ENCODE results near the gene SLC12A7.

Gene SLC12A7

DNA sequence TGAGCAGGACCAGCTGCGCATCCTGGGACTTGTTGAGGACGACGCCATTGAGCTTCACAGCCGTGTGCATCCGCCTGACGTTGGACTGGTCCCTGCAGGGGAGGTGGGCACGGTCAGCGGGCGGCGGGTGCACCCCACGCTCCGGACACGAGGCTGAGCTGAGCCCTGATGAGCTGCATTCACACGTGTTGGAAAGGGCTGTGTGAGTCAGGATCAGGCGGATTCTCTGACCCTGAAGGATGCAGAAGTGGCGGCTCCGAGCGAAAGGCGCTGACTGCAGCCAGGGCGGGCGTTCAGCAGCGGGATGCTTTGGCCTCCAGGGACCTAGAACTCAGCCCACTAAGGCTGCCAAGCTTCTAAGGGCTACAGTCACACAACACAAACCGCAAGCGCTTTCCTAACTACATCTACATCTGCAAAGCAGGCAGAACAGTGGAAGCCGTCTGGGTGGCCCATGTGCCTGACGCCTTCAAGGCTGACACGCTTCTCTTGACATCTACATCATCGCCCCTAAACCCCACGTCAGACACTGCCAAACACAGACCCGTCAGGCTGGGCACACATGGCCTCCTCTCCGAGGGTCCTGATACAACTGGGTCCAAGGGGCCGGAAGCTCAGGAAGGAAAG, 58.4 kb downstream of the SLC12A7 start:
- no peak for DNase-seq (ENCODE audit: low read depth, low spot score)
- TF ChIP-seq, protein P1, sequence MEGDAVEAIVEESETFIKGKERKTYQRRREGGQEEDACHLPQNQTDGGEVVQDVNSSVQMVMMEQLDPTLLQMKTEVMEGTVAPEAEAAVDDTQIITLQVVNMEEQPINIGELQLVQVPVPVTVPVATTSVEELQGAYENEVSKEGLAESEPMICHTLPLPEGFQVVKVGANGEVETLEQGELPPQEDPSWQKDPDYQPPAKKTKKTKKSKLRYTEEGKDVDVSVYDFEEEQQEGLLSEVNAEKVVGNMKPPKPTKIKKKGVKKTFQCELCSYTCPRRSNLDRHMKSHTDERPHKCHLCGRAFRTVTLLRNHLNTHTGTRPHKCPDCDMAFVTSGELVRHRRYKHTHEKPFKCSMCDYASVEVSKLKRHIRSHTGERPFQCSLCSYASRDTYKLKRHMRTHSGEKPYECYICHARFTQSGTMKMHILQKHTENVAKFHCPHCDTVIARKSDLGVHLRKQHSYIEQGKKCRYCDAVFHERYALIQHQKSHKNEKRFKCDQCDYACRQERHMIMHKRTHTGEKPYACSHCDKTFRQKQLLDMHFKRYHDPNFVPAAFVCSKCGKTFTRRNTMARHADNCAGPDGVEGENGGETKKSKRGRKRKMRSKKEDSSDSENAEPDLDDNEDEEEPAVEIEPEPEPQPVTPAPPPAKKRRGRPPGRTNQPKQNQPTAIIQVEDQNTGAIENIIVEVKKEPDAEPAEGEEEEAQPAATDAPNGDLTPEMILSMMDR (IDR thresholded peaks at IDR 0.05; ENCODE audit: insufficient read depth, low read length, missing control alignments), result no peak
- H3K4me3 ChIP-seq (ENCODE audit: low read depth, low read length), result no peak overlapping the region
- POLR2A ChIA-PET, result no interaction called here
- CTCF ChIA-PET, result no interaction called here

DNA sequence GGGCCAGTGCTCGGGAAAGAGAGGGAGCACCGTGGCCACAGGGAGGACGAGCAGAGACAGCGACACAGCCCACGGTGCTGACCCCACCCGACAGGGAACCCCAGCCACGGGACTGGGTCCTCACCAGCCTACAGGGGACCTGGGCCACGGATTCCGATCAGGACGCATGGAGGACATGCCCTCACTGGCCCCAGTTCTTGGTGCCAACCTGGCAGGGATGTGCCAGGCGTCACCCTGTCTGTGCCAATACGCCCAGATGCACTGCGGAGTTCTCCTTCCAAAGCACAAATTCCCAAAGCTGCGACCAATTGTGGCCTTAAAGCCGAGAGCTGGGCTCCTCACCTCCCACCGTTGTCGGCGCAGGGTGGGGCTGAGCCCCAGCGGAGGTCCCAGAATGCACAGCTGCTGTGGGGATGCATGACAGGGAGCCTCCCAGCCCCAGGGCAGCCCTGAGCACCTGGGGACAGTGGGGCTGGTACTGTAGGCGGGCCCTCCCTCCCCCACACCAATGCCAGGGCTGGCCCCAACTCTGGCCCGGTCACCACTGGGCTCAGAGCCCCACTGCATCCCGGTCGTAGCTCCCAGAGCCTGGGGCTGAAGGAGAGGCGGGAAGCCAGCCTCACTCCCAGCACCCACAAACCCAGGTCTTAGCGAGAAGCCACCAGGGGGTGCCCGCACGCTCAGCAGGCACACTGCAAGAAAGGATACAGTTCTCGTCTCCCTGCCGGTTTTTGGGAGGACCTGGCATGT, 59.0 kb downstream of the SLC12A7 start:
- TF ChIP-seq, protein P1 (IDR thresholded peaks at IDR 0.05; ENCODE audit: insufficient read depth, low read length, missing control alignments), result peak; percentile 37
- CTCF ChIA-PET, result no interaction called here
- H3K4me3 ChIP-seq (ENCODE audit: low read depth, low read length), result no peak overlapping the region
- POLR2A ChIA-PET, result no interaction called here
- DNase-seq (ENCODE audit: low read depth, low spot score), result no peak

DNA sequence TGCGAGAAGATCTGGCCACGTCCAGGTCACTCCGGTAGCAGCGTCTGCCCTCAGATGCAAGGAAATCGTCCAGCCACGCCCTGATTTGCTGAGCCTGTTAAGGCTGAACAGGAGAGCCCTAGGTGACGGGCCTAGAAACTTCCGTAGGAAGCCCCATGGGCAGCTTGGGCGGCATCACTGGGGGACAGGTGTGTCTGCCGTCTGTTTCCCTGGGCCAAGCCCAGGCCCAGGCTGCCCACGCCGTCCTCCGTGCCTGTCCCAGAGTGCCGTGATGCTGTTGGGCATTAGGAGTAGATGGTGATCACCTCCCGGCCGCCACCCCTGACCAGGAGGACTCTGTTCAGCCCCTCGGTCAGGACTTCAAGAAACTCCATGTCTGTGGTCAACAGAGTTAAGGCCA, 59.8 kb downstream of the SLC12A7 start:
- no peak for DNase-seq (ENCODE audit: low read depth, low spot score)
- TF ChIP-seq, protein P1 (IDR thresholded peaks at IDR 0.05; ENCODE audit: insufficient read depth, low read length, missing control alignments), result no peak
- ChIA-PET POLR2A (no interaction called here), CTCF (interaction anchor here (1.2 kb wide), 1 partner anchor 8 kb away, joined by 3 read pairs; no protein-coding TSS in a partner anchor)
- no peak overlapping the region for H3K4me3 ChIP-seq (ENCODE audit: low read depth, low read length)

DNA sequence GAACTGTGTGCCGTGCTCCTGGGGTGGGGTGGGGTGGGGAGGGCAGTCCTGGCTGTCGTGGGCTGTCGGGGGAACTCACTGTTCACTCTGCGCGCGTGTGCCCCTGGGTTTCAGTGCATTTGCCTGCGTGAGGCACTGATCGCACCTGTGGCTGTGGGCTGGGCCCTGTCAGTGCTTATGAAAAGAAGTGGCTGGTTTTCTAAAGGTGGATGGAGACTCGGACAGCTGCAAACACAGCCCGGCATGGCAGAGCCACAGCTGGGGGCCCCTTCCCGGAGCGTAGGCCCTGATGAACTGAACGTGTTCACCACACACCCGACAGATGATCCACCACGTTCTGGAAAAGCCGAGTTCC, 60.5 kb downstream of the SLC12A7 start:
- no peak for DNase-seq (ENCODE audit: low read depth, low spot score)
- no peak overlapping the region for H3K4me3 ChIP-seq (ENCODE audit: low read depth, low read length)
- ChIA-PET POLR2A (no interaction called here), CTCF (interaction anchor here (1.2 kb wide), 1 partner anchor 8 kb away, joined by 3 read pairs; no protein-coding TSS in a partner anchor)
- TF ChIP-seq, protein P1 (IDR thresholded peaks at IDR 0.05; ENCODE audit: insufficient read depth, low read length, missing control alignments), result no peak

DNA sequence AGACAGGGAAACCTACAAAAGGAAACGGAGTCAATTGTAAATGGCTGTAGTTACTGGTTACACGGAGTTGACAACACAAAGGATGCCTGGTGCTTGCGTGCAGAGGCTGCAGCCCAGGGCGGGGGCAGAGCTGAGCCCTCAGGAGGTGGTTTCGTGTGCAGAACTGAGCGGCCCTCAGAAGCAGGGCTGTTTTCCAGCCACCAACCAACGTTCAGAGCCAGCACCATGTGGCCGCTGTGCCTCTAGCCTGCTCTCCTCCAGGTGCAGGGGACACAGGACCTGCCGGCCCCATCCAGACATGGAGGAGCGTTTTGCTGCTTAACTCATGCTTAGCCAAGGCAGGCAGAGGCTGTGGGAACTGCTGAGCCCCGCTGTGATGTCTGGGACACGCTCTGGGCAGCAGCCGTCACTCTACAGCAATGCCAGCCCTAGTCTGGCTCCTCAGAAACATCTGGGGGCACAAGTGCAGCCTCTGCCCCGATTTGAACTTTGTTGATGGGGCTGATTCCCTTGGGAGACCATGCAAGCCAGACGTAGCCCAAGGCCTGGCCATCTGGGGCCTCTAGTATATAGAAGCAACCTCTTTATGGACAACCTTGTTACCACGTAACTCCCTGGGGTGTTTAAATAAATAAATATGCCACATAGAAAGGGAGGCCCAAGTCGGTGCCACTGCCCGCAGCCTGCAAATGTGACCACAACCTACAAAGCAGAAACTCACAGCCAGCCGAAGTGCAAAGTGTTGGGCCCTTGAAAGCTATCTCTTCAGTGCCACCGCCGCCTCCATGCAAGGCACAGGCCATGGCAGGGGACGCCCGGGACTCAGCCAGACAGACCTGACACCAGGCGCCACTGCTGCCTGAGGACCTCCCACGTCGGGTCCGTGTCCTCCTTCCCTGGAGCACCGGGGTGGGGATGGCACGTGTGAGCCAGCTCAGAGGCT, 61.2 kb downstream of the SLC12A7 start:
- no peak overlapping the region for H3K4me3 ChIP-seq (ENCODE audit: low read depth, low read length)
- ChIA-PET POLR2A (no interaction called here), CTCF (interaction anchor here (1.2 kb wide), 1 partner anchor 9 kb away, joined by 3 read pairs; no protein-coding TSS in a partner anchor)
- TF ChIP-seq, protein P1 (IDR thresholded peaks at IDR 0.05; ENCODE audit: insufficient read depth, low read length, missing control alignments), result no peak
- no peak for DNase-seq (ENCODE audit: low read depth, low spot score)
